Amniotic epithelial cell (primary cell): ENCODE results near the gene TSPYL1.
A peak's percentile ranks its signal among the peaks of the same experiment; 100 is the strongest.
"Not testable (repeated sequence)": the region's sequence is repeated elsewhere in the genome, so short reads cannot be mapped to it uniquely, and the experiment has no call there.

Source experiments
- DNase-seq: peaks from one replicate; pipeline ENCODE4 v3.0.0-alpha.2; 2010; ENCODE audit warnings: low read depth

The TSPYL1 gene

DNA sequence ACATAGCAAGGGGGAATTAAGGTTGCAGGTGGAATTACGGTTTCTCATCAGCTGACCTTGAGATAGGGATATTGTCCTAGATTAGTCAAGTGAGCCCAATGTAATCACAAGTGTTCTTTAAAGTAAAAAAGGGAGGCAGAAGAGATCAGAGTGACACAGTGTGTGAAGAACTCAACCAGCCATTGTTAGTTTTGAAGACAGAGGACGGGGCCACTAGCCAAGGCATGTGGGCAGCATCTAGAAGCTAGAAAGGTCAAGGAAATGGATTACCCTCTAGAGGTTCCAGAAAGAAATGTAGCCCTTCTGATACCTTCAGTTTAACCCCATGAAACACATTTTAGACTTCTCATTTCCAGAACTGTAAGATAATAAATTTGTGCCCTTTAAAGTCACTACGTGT, 18.5 kb upstream of the TSPYL1 start:
- no peak for DNase-seq

DNA sequence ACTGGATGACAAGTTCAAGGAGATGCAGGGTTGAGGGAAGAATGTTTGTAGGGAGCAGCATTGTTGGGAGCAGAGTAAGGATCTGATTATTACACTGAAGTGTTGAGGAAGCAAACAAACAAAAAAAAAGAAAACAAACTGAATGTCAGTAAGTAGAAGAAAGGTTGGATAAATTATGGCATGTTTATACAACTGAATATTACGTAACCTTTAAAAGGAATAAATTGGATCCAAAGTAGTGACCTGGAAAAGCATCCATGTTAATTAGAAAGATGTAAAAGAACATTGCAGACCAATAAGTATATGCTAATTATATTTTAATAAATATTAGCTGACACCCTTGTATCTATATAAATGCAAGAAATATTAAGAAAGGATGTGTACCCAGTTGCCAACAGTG, 12.8 kb upstream of the TSPYL1 start:
- no peak for DNase-seq

DNA sequence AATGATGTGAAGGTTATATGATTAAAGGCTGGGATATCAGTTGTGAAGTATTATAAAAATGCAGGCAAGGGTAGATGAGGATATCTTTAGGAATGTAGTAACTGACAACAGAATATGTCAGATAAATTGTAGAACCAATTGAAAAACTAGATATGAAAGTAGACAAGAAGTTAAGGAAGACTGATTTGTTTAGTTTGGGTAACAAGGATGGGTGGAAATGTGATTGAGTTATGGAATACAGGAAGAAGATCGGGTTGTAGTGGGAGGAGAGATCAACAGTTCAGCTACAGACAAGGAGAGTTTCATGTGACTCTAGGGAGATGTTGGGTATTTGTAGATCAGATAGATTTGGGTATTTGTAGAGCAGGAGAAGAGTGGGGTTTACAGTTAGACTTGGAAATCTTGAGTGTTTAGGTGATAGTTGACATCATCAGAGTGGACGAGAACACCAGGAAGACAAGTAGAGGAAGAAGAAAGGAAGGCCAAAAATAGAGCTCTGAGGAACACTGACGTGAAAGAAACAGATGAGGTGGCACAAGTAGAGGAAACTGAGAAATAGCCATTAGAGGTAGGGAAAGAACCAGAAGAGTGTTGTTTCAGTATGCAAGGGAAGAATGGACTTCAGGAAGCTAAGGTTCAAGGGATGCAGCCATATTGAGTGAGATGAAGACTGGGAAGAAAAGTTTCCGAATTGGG, 12.1 kb upstream of the TSPYL1 start:
- DNase-seq: peak; percentile 59

DNA sequence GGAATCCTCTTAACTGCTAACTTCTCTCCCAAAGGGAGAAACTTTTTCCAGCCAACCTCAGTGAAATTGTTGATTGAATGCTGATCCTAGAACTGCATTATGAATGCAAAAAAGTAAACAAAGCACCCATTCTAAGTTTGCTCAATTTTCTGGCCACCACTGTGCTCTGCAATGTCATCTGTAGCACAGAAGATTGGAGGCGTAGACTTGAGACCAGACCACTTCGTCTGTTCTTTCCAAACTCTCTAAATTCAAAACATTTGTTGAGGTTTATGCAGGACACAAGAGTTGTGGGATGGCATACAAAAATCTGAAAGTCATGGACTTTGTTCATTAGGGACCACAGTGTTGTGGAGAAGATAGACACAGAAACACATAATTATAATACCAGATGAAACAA, 11.1 kb upstream of the TSPYL1 start:
- no peak for DNase-seq

DNA sequence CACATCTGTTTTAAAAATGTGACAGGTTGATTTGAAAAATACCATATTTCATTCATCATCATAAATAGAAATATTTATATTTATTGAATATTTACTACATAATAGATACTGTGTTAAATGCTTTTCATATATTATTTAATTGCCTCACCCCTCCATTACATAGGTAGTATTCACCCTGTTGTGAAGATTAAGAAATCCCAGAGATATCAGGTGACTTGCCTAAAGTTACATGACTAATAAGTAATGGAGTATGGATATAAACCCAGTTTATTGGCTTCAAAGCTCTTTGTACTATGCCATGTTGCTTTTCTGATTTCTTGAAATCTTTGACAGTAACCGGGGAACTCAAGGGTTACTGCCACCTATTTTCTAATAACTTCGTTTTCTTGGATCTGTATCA, 10.1 kb upstream of the TSPYL1 start:
- DNase-seq: no peak

DNA sequence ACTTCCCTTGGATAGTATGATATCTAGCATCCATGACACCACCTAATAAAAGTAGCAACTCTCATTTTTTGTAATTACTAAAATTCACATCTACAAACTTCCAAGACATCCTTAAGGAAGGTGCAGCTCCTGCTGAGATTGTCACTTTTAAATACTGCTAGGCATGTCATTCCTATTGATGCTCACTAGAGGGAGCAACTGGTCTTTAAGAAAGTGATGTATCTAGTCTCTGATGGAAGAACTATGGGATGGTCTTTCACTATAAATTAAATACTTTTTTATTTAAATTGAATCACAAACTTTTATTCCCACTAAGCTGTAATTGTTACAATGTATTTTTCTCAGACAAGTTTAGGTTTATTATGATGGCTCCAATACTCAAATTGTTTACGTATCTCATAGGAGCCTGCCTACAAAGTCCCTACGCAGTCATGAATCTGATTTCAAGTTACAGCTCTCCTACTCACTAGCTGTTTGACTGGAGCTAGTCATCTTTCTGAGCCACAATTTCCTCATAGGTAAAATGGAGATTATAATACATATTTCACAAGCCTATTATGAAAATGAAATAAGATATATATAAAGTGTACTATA, 8.1 kb upstream of the TSPYL1 start:
- DNase-seq: peak; percentile 61

DNA sequence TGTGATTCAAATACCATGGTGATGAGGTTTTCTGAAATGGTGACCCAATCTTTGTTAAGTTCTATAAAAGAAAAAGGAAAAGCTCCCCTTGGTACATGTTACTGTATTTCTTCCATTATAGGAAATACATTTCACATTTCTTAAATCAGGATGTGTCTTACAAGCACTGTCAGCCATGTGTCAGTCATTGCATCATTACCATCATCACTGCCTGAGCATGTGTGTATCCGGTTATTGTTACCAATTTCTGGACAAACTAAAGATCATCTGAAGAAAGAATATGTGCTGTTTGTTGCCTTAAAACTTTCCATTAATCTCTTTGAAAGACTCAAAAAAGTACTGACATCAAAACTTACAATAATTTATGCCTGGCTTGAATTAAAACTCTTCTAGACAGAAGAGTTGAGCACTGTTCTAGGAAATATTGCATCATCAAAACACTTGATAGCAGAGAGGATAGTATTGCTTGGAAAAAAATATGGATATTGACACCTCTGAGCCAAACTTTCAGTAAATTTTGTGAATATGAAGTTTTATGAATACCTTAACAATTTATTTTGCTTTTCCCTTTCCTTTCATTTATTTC, 7.1 kb upstream of the TSPYL1 start:
- DNase-seq: no peak

DNA sequence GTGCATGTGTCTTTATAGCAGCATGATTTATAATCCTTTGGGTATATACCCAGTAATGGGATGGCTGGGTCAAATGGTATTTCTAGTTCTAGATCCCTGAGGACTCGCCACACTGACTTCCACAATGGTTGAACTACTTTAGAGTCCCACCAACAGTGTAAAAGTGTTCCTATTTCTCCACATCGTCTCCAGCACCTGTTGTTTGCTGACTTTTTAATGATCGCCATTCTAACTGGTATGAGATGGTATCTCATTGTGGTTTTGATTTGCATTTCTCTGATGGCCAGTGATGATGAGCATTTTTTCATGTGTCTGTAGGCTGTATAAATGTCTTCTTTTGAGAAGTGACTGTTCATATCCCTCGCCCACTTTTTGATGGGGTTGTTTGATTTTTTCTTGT, 5.3 kb upstream of the TSPYL1 start:
- not testable (repeated sequence) for DNase-seq

DNA sequence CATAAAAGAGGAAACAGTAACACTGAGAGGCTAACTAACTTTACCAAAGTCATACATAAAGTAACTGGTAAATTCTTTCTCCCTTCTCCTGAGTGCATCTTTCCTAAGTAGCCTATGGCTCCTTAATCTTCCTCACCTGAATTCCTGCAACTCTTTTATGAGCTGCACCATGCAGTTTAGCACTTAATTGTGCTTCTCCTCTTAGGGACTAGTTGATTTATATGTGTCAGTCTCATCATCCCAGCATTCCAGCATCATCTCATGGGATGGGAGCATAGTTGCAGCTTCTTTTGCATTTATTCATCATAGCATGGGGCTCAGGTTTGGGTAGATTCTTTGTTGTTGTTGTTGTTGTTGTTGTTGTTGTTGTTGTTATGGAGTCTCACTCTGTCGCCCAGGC, 3.5 kb upstream of the TSPYL1 start:
- no peak for DNase-seq

DNA sequence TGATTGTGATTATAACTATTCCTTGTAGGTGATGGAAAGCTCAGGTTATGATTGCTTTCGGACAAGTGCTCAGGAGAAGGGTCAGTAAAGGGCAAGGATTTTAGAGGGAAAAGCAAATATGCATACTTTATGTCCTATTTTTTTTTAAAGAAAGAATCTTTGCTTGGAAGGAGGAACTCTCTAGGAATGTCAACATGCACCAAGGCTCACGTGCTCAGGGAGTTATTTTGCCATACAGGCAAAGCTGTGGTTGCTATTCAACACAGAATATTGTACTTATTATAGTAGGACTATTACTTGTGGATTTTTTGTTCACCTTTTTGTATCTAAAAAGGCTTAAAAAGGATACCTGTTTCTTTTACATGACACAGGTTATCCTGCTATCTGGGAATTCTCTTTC, 3.0 kb upstream of the TSPYL1 start:
- DNase-seq: no peak

DNA sequence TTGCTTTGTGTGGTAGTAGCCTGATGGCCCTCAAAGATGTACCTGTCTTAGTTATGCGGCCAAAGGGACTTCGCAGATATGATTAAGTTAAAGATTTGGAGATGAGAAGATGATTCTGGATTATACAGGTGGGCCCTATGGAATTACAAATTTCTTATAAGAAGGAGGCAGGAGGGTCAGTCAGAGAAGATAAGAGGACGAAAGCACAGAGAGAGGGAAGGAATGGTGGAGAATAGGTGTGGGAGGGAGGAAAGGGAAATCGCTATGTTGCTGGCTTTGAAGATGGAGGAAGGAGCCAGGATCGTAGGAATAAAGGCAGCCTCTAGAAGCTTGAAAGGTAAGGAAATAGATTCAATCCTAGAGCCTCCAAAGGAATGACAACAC, 1.2 kb upstream of the TSPYL1 start:
- DNase-seq: no peak

DNA sequence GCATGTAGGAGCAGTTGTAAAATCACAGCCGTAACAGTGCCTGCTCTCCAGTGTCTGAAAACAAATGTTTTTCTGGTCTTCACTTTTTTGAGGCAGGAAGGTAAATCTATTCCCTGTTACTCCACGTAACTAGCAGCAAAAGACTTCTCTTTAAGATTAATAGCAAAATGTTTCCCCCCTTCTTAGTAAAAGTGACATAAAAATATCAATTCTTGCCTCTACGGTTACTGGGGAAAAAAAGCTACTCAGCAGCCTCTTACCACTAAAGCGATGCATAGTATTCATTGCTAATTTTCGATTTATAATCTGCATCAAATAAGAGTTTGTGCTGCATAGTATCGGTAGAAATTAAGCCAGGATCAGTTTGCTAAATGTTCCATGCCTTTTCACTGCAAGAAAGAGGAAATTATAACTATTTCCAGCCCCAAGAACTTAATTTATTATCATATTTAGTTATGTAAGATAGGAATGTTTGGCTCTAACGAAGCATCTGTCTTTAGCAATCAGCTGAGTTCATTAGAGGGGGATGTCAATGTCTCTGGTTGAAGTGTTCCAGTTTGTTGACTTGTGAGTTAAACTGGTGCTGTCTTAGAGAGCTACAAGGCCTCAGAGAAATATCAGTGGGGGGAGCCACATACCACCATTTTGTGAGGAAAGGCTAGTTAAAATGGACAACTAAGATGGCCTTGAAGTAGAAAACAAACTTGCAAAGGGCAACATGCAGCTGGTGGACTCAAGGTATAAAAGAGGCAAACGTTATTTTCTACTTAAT, 617 bp upstream of the TSPYL1 start:
- no peak for DNase-seq

DNA sequence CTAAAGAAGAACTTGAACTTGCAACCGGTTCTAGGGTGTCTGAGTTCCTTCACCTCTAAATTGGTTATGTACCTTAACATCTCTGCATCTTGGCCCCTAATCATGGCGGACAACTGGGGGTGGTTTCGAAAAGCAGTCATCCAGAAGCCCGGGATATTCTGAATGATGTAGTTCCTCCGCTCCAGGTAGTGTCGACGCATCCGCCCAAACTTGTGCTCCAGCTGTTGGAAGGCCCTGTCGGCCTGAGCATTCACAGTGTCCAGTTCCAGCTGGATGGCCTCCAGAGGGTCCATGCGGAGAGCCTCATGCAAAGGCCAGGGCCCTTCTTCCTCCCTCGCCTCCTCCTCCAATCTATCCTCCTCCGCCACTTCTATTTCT, 887 bp downstream of the TSPYL1 start:
- DNase-seq: no peak

DNA sequence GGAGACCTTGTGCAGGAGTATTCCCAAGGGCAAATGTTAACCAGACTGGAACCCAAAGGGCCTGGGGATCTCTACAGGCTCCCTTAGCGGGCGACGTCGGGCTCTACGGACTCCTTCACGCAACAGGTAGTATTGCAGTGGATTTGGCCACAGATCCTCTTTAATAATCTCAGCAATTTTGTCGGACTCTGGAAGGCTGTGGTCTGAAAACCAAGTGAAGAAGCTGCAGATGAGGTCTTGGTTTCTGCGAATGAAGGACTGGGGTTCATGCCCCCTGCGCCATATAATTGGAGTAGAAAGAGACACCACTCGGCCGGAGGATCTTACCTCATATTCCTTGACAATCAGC, 1.3 kb downstream of the TSPYL1 start:
- DNase-seq: no peak

DNA sequence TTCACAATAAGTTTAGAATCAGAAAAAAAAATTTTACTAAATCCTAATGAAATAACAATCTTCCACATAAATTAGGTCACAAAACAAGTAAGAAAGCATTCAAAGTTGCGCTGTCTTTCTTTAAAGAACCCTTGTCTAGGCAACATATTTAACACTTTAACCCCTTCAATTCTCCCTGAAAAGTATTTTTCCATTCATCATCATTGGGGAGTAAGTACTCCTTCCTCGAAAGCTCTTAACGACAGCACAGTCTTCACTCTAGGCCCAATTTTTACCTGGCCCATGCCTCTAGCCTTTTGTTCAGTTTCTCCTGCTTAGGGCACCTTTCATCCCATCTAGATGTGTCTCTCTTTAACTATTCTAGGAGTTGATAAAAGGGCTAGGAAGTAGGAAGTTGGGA, 2.6 kb downstream of the TSPYL1 start:
- no peak for DNase-seq

DNA sequence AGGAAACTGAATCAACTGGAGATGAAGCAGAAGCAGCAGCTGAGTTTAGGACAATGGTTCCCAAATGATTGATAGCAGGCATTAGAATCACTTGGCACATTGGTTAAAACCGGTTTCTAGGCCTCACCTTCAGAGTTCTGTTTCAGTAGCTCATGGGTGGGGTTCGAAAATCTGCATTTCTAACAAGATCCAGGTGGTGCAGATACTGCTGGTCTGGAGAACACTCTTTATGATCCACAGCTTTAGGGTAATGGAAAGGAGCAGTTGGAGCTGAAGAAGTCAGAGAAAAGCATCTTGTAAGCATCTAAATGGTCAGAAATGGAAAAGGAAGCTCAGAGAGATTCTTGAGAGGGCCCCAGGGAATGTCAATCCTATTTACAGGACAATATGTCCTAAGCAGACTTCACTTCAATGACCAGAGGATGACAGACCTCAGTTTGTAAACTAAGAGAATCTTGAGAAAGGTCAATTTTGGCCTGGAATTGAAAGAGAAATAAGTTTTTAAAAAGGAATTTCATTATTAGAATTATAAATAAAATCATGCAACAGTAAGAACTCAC, 8.5 kb downstream of the TSPYL1 start:
- no peak for DNase-seq

DNA sequence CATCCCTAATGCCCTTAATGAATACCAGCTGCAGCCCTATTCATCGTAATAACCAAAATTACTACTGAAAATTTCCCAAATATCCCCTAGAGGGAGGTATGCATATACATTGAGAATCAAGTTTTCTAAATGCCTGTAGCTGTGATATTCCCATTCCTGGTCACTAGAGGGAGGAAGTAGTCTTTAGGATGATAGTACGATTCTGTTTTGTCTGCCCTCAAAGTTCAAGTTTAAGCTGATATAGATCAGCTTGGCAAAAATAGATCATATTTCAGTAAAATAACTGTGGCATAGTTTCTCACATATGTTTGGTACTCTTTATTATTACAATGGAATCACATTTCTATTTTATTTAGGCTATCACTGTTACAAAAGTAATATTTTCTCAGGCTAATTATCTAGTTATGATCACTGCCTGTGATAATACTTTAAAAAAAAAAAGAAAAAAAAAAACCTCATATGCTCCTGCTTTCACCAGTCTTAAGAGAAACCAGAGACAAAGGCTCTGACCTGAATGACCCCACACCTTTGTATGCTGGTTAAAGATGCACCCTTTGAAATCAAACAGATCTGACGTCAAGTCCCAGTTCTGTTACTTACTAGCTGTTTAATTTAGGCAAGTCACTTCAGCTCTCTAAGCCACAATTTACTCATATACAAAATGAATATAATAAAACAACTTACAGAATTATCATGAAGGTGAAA, 11.0 kb downstream of the TSPYL1 start:
- peak; percentile 76 for DNase-seq

DNA sequence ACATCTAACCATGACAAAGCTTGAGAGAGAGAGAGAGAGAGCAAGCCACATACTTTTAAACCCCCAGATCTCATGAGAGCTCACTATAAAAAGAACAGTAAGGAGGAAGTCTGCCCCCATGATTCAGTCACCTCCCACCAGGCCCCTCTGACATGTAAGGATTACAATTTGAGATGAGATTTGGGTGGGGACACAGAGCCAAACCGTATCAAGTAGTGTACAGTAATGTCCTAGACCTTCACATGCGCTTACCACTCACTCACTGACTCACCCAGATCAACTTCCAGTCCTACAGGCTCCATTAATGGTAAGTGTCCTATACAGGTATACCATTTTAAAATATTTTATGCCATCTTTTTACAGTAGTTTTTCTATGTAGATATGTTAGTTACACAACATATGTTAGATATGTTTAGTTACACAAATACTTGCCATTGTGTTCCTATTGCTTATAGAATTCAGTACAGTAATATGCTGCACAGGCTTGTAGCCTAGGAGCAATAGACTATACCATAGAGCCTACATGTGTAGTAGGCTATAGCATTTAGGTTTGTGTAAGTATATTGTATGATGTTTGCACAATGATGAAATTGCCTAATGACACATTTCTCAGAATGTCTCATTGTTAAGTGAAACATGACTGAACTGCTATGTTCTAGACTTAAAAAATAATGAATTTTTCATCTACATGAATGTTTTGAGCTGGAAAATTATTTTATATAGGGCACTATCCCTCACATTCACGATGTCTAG, 11.7 kb downstream of the TSPYL1 start:
- no peak for DNase-seq

DNA sequence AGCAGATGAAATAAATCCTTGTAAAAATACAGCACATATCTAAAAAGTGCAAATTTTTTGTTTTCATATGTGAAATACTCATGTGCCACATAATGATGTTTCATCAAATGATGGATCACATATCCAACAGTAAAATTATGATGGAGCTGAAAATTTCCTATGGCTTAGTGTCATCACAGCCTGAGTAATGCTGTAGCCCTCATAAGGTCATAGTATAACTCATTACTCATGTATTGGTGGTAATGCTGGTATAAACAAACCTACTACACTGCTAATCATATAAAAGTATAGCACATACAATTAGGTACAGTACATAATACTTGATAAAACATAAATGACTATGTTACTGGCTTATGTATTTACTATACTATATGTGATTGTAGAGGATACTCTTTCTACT, 12.9 kb downstream of the TSPYL1 start:
- DNase-seq: no peak

DNA sequence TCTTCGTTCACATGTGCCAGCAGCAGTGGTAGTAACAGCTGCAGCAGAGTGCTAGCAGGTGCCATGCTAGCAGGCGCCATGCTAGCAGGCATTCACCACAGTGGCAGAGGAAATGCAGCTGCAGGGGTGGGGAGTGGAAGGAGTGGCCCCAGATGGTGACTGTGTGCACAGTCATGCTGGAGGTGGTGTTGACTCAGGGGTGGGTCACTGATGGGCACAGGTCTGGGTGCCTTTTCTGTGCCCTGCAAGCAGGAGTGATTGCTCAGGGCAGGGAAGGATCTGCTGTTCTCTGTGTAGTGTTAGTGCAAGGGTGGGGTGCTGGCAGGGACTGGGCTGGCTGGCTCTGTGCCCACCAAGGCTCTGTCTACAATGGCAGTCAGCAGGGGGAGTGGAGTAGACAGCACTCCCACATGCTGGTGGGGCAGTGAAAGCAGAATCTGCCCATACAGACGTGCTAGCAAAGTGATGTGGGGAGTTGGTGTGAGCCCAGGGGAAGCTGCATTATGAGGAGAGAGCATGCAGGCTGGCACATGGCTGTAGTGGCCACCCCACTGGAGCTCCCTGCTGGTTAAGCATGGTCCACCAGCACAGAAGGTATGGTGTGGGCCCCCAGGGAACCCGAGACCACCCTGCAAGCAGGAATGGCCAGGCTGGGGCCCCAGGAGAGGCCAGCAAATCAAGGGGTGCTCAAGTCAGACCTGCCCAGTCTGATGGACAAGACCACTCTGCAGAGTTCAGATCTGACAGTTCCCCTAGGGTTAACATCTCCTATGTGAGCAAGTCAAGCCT, 14.5 kb downstream of the TSPYL1 start:
- no peak for DNase-seq

DNA sequence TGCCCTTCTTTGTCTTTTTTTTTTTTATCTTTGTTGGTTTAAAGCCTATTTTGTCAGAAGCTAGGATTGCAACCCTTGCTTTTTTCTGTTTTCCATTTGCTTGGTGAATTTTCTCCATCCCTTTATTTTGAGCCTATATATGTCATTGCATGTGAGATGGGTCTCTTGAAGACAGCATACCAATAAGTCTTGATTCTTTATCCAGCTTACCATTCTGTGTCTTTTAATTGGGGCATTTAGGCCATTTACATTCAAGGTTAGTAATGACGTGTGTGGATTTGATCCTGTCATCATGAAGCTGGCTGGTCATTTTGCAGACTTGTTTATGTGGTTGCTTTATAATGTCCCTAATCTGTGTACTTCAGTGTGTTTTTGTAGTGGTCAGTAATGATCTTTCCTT, 16.4 kb downstream of the TSPYL1 start:
- no peak for DNase-seq
